HG02973 (cell line): Measurements from ENCODE around the gene SLC11A2.
"Not testable (repeated sequence)": the region's sequence is repeated elsewhere in the genome, so short reads cannot be mapped to it uniquely, and the experiment has no call there.

Experiments used
- ATAC-seq: cut with Tn5 transposase; IDR thresholded peaks from one replicate; pipeline ENCODE4 v1.9.1; 2021; ENCODE audit warnings: moderate library complexity; ENCODE audit not compliant: unreplicated experiment

The SLC11A2 gene

GRCh38 chr12:51027342-51027835, 1.2 kb upstream of the SLC11A2 start:
- ATAC-seq, result no peak

DNA sequence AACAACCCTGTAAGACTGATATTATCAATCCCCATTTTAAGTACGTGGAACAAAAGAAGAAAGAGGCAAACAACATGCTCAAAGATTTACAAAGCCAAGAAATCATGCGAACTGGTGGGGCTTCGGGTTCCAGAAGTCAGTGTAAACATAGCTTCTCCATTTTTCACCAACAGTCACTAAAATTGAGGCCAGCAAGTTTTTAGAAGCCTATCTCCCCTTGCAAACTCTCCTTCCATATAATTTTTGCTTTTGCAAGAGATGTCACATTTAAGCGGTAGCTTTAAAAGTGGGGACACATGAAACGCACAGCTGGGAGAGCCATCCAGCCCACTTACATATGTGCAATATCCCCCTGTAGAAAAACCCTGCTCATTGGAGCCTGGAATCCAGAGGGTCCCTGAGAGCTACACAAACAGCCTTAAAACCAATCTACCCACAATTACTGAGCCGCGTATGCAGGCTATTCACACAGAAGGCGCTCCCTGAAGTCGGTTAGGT, 797 bp downstream of the SLC11A2 start:
- ATAC-seq, result peak; percentile 7

GRCh38 chr12:51023625-51024382, 2.4 kb downstream of the SLC11A2 start:
- no peak for ATAC-seq

DNA sequence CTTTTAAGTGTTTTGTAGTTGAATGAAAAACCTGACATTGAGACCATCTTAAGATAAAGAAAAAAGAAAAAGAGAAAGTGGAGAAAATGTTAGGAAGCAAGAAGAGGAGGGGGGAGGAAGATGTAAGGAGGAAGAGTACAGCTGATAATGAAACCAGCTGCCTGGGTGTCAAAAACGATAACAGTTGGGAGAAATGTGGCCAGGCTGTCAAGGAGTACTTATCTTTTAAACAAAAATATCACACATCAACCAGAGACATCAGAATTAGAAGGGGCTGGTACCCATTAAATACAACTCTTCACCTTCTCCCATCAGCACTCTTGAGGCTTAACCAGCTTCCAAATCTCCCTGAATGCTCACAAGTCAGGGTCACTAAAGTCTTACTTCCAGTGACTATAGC, 4.5 kb downstream of the SLC11A2 start:
- ATAC-seq, result no peak

GRCh38 chr12:51020448-51021182, 5.6 kb downstream of the SLC11A2 start:
- no peak for ATAC-seq

GRCh38 chr12:51019927-51020326, 6.3 kb downstream of the SLC11A2 start:
- ATAC-seq, result no peak

DNA sequence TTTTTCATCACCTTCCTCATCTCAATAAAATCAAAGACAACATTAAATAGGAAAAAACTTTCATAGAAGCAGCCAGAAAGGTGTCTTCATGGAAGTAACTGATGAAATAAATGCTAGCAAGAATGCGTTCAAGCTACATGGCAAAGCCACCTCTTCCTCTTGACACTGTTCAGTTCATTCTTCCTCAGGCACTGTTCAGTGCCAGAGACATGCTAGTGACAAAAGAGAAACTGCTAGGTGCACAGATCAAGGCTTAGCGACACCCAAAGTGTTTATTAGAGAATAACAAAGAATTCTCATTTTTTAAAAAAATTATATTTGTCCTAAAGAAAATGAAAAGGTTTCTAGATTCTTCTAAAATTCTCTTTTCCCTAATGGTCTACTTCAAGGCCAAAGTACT, 7.2 kb downstream of the SLC11A2 start:
- ATAC-seq, result no peak

GRCh38 chr12:51017452-51017851, 8.7 kb downstream of the SLC11A2 start:
- ATAC-seq, result no peak

- not testable (repeated sequence) for ATAC-seq
These were observed 11.7 kb downstream of the SLC11A2 start for GRCh38 chr12:51014467-51014866.

- ATAC-seq, result no peak
These were observed 12.7 kb downstream of the SLC11A2 start for GRCh38 chr12:51013441-51013840.

- no peak for ATAC-seq
These were observed 13.5 kb downstream of the SLC11A2 start for GRCh38 chr12:51012570-51013236.

GRCh38 chr12:51011955-51012354, 14.2 kb downstream of the SLC11A2 start:
- no peak for ATAC-seq

- ATAC-seq, result no peak
These were observed 17.1 kb downstream of the SLC11A2 start for GRCh38 chr12:51009056-51009440.

GRCh38 chr12:51008329-51009055, 17.7 kb downstream of the SLC11A2 start:
- ATAC-seq, result no peak

GRCh38 chr12:51005671-51006070, 20.5 kb downstream of the SLC11A2 start:
- ATAC-seq, result no peak

DNA sequence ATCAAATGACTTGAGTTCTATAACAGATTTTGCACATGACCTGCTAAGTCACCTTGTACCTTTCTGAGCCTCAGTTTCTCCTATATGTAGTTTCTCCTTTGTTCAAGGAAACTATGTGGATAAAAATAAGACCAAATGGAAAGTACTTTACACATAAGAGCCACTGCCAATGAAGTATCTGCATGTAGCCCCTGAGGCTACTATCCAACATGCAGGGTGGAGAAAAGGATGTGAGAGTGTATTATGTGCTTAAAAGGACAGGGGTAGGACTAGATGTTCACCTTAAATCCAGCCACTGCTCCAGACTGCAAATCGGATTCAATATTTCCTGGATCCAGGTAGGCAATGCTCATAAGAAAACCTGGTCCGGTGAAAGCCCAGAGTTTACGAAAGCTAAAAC, 21.2 kb downstream of the SLC11A2 start:
- ATAC-seq, result no peak

DNA sequence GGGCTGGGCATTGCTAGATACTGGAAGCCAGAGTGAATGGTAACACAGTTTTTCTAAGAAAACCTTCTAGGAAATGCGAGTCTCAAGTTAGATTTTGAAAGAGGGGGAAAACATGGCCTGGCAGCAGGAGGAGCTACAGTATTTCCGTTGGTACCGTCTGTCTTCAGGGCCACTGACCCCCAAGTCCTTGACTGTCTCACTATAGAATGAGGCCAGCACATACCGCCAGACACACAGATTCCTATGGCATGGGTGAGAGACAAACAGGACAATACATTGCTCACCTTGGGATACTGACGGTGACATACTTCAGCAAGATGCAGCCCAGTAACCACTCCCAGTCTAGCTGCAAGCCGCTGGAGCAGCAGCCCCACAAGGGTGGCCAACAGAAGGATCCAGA, 21.7 kb downstream of the SLC11A2 start:
- no peak for ATAC-seq

DNA sequence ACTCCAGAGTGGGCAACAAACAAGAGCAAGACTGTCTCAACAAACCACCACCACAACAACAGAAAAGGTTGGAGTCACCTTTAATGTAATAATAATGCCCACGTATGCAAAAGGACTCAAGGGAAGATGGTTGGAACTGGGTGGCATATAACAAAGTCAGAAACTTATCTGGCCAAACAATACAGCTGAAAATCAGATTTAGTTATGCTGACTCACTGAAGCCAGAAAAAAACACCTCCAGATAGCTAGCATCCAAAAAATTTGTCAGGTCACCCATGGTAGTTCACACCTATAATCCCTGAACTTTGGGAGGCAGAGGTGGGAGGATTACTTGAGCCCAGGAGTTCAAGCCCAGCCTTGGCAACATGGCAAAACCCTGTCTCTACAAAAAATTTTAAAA, 24.4 kb downstream of the SLC11A2 start:
- no peak for ATAC-seq

DNA sequence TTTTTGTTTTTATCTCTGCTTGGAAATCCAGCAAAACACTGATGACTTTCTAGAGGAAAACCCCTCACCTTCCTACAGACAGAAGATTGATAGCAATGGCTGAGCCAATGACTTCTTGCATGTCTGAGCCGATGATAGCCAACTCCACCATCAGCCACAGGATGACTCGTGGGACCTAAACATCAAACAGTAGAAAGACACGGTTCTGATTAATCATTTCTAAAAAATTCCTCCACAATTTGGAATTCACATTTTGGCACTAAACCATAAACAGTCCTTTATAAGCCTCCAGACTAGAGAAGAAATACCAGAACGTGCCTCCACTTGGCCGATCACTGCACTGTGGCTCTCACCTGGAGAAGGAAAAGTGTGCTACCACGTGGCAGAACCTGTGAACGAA, 25.9 kb downstream of the SLC11A2 start:
- ATAC-seq, result no peak

DNA sequence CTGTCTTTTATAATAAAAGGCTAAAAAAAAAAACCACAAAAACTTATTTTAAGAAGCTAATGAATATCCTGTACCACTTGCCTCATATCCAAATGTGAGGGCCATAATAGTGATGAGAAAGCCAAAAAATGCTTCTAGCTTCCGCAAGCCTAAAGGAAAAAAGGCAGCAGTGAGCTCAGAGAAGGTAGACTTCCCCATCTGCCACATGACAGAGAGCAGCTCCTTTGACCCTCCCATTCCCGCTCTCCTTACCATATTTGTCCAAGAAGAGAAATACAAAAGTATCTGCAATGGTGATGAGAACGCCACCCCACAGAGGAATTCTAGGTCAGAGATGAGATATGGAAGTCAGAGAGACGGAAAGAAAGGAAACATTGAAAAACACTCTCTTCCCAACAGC, 27.1 kb downstream of the SLC11A2 start:
- ATAC-seq, result no peak

DNA sequence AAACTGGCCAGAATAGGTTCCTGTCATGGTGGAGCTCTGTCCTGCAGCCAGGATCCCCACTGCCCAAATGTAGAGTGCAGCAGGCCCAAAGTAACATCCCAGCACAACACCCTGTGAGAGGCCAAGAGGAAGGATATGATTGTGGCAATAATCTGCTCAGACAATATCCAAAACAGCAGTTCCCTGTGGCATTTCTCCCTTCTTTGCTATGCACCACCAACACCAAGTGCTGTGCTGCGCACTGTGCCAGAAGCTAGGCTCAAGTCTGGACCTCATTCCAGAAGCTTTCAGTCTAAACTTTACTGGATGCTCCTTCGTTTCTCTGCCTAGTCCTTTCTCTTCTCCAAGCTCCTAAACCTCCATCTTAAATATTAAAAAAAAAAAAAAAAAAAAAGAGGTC, 33.4 kb downstream of the SLC11A2 start:
- no peak for ATAC-seq
